GM19395 (cell line): Measurements from ENCODE around the gene ZNF740.
"Not testable (repeated sequence)": the region's sequence is repeated elsewhere in the genome, so short reads cannot be mapped to it uniquely, and the experiment has no call there.

Source experiments
- ATAC-seq: cut with Tn5 transposase; IDR thresholded peaks from one replicate; pipeline ENCODE4 v1.9.1; 2021; ENCODE audit warnings: mild to moderate bottlenecking, moderate library complexity; ENCODE audit not compliant: unreplicated experiment

Gene ZNF740, protein sequence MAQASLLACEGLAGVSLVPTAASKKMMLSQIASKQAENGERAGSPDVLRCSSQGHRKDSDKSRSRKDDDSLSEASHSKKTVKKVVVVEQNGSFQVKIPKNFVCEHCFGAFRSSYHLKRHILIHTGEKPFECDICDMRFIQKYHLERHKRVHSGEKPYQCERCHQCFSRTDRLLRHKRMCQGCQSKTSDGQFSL

GRCh38 chr12:53180220-53180930 is at the start of gene ZNF740, which contains the start of gene CSAD:
Gene ZNF740 (plus strand): TSS chr12:53180722. CDS start chr12:53181984, 1,262 bp downstream.
Gene CSAD (minus strand): TSS chr12:53180925. CDS start chr12:53173470, 7,455 bp downstream.
- peak; percentile 91 for ATAC-seq

- ATAC-seq = no peak
Observed at GRCh38 chr12:53131844-53132243, 48.7 kb upstream of the ZNF740 start.

GRCh38 chr12:53133722-53134121 is 46.8 kb upstream of the ZNF740 start:
- ATAC-seq = no peak

- no peak for ATAC-seq
Observed at GRCh38 chr12:53143355-53143754, 37.2 kb upstream of the ZNF740 start.

DNA sequence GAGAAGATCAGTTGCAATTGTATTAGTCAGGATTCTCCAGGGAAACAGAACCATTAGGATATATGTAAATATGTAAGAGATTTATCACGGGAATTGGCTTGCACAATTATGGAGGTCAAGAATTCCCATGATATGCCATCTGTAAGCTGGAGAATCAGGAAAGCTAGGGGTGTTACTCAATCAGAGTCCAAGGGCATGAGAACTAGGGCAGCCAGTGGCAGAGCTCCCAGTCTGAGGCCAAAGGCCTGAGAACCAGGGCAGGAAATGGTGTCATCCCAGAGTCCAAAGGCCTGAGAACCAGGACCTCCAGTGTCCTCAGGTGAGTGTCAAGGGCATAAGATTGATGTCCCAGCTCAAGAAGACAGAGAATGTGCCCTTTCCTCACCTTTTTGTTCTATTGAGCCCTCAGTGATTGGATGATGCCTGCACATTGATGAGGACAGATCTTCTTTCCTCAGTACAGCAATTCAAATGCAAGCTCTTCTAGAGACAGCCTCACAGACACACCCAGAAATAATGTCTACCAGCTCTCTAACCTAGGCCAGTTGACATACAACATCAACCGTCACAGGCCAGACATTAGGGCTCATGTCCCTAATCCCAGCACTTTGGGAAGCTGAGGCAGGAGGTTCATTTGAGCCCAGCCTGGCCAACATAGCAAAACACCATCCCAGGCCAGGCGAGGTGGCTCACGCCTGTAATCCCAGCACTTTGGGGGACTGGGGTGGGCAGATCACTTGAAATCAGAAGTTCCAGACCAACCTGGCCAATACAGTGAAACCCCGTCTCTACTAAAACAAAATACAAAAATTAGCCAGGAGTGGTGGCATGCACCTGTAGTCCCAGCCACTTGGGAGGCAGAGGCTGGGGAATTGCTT is 34.9 kb upstream of the ZNF740 start:
- ATAC-seq = no peak

- no peak for ATAC-seq
Observed at GRCh38 chr12:53147181-53147580, 33.3 kb upstream of the ZNF740 start.

DNA sequence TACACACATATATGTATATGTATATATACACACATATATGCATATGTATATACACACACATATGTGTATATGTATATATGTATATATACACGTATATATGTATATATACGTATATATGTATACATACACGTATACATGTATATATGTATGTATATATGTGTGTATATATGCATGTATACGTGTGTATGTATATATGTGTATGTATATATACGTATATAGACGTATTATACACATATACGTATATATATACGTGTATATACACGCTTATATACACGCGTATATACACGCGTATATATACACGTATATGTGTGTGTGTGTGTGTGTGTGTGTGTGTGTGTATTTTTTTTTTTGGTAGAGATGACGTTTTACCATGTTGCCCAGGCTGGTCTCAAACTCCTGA is 32.9 kb upstream of the ZNF740 start:
- no peak for ATAC-seq

DNA sequence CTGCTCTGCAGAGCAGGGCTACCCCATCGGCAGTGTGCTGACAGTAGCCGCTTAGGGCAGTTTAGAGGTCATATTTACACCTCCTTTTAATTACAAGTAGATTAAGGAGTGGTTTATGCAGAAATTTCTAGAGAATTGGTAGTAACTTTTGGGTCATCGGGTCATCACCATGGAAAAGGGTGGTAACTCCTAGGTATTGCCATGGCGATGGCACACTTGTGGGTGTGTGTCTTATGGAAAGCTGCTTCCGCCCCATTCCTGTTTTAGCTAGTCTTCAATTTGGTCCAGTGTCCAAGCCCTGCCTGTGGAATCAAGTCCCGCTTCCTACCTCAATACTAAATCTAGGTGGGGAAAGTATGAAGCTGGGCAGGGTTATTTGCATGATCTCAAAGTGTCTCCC is 29.5 kb upstream of the ZNF740 start:
- ATAC-seq = no peak

GRCh38 chr12:53152390-53152789 is 28.1 kb upstream of the ZNF740 start:
- ATAC-seq = no peak

DNA sequence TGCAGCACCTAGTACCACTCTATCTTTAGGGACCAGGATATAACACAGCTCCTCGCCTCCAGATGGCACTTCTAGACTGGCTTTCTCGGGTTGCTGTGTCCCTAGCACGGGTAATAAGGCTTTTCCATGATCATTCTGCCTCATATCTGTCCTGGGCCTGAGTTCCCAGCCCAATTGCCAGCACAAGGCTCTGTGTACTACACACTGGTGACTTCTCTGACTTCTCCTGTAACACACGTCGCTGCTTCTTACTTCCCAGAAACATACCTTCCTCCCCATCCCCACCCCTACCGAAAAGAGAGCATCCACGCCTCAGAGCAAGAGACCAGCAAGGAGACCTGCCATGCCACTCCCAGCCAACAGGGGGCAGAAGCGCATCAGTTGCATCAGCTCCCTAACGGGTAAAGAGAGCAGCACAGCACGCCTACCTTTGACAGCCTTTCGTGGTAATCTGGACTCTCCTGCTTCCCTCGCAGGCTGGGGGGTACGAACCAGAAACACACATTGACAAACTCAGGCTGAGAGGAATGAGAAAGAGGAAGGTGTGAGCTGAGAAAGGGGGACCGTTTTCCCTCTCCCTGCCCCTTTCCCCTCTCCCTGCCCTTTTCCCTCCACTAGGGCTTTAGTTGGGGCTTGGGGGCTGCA is 21.2 kb upstream of the ZNF740 start:
- peak; percentile 74 for ATAC-seq

- no peak for ATAC-seq
Observed at GRCh38 chr12:53160000-53160399, 20.5 kb upstream of the ZNF740 start.

GRCh38 chr12:53160673-53161072 is 19.8 kb upstream of the ZNF740 start:
- no peak for ATAC-seq

DNA sequence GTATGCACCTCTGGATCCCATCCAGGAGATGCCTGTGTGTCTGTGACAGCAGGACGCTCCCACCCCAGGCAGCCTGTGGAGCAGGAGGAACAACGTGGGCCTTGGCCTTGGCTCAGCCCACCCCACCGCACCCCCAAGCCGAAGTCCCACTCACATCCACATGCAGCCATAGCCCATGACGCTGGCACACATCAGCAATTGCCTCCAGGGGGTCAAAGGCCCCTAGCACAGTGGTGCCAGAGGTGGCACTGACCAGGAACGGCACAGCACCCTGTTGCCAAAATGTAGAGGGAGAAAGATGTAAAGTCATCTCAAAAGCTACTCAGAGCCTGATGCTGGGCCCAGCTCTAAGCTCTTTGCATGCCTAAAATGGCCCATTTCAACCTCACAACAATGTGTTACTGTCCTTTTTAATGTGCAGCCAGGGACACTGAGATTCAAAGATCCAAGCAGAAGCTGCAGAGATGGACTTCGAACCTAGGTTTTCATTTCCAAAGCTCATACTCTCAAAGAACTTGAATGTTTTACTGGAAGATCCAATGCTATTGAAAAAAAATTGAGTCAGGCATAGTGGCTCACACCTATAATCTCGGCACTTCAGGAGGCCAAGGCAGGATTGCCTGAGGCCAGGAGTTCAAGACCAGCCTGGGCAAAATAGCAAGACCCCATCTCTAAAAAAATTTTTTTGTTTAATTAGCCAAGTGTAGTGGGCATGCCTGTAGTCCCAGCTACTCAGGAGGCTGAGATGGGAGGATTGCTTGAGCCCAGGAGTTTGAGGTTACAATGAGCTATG is 19.2 kb upstream of the ZNF740 start:
- no peak for ATAC-seq

GRCh38 chr12:53163008-53163407 is 17.5 kb upstream of the ZNF740 start:
- ATAC-seq = not testable (repeated sequence)

GRCh38 chr12:53166837-53167236 is 13.7 kb upstream of the ZNF740 start:
- ATAC-seq = no peak

DNA sequence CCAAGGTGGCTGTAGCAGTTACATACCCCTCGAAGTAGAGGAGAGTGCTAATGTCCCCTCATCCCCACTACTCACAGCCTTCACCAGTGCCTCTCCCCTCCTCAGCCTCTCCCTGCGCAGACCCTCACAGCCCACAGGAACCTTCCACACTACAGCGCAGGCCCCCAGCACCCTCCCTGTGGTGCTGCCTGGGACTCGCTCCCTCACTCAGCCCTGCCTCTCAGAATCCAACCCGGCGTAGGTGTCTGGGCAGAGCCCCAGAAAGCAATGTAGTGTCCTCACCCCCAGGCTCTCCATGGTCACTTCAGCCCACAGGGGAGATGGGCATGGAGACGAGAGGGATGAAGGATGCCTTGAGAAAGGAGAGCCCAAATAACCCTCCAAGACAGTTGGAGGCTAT is 10.9 kb upstream of the ZNF740 start:
- no peak for ATAC-seq

DNA sequence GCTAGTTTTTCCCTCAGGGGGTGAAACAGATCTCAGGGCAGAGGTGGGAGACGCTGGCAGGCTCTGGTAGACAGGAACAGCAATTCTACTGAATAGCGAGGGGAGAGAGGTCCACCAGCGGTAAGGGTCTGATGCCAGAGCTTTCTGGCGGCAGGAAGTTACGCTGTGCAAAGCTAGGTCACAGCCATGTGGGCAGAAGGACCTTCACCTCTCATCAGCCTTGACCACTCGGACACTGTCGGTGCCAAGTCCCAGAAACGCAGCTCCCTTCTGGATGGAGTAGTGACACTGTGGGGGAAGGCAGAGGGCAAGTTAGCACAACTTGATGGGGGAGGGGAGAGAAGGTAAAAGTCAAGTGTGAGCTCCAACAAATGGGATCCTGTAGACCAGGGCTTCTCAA is 10.3 kb upstream of the ZNF740 start:
- no peak for ATAC-seq

DNA sequence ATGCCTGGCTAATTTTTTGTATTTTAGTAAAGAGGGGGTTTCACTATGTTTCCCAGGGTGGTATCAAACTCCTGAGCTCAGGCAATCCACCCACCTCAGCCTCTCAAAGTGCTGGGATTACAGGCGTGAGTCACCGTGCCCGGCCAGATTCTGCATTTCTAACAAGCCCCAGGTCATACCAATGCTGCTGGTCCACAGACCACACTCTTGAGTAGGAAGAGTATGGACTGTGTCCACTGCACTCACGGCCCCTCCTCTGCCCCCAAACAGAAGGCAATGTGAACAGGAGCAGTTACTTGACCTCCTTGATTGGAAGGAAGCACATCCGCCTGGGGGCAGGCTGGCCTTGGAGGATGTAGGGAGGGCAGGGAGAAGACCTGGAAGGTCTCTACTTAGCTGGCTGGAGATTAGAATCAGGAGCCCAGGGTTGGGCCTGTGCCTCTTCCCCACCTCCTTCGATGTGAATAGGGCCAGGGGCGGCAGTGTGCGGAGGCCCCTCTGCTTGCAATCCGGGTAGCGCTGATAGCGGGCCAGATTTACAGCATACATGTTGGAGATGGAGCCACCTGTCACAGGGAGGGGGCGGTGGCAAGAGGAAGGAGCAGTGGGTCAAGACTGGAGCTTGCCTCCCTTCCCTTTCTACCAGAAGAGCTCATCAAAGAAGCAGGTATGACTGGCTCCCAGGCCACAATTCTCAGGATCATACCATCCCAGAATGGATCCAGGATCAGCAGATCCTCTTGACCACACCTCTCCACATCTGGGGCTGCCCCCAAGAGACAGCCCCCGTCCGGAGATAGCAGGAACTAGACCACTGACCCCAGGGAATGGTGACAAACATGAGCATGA is 9.4 kb upstream of the ZNF740 start:
- ATAC-seq = no peak

GRCh38 chr12:53171725-53172329 is 8.7 kb upstream of the ZNF740 start:
- ATAC-seq = no peak
